Measurements from ENCODE around the gene CASKIN2.
"Not testable (repeated sequence)": the region's sequence is repeated elsewhere in the genome, so short reads cannot be mapped to it uniquely, and the experiment has no call there.

CASKIN2 gene

DNA sequence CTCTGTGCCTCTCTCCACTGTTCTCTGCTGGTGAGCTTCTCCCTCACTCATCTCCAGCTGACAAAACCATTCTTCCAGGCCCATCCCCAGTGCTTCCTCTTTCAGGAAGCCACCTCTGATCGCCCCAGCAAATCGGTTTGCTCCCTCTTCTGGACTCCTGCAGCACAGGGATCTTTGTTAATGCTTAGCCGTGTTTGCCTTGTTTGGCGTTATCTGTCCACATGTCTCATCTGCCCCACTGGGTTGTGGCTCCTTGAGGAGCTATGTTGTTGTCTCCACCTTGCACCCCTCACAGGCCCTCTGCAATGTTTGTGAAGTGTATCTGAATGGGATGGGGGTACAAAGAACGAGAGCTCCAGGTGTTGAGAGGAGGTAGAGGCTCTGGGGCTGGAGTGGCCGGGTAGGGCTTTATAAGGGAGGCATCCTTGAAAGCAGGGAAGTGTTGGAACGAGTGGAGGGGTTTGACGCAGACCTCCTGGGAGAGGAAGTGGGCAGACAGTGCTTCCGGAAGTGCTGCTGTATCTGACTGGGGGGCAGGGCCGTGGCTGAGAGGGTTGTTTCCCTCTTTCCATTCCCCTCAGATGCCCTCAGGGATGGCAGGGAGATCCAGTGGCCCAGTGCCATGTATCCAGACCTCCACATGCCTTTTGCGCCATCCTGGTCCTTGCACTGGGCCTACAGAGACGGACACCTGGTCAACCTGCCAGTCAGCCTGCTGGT, 27.8 kb downstream of the CASKIN2 start:
- no peak for DNase-seq (ENCODE audit: low spot score)

DNA sequence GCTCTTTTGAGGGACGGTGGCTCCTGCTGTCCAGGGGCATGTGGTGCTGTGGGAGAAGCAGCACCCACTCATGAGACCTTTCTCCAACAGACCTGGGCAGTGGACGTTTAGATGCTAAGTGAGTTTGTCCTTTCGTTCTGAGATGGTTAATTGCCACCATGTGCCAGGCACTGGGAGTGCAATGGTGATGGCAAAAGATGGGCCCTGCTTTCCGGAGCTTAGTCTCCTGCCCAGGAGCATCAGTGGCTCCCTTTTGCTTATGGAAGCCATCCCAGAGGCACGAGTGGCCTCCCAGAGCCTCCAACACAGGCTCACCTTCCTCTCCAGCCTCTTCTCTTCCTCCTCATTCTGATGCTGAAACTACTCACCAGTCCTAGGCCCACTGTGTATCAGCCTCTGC, 28.4 kb downstream of the CASKIN2 start:
- no peak for DNase-seq (ENCODE audit: low spot score)

GRCh38 chr17:75486151-75486550, 29.2 kb downstream of the CASKIN2 start:
- no peak for DNase-seq (ENCODE audit: low spot score)

- no peak for DNase-seq (ENCODE audit: low spot score)
These were observed 29.6 kb downstream of the CASKIN2 start for GRCh38 chr17:75485688-75486087.

GRCh38 chr17:75482098-75482942, 33.0 kb downstream of the CASKIN2 start:
- no peak for DNase-seq (ENCODE audit: low spot score)

- DNase-seq (ENCODE audit: low spot score), result no peak
These were observed 33.9 kb downstream of the CASKIN2 start for GRCh38 chr17:75481194-75482068.

DNA sequence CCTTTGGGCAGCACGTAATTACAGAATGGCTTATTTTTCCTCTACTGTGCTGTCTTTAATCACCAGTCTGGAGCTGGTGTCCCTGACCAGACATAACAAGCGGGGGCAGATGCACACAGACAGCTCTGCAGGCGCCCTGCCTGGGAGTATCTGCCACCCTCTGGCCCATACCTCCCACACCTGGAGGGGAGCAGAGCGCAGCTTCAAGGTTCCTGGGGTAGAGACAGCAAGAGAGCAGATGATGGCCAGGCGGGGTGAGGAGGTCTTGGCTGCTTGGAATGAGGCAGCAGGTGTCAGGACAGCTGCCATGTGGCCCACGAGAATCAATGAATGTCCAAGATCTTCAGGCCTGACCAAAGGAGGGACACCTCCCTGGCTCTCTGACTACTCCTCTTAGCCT, 35.1 kb downstream of the CASKIN2 start:
- no peak for DNase-seq (ENCODE audit: low spot score)

- no peak for DNase-seq (ENCODE audit: low spot score)
These were observed 36.8 kb downstream of the CASKIN2 start for GRCh38 chr17:75478508-75478907.

DNA sequence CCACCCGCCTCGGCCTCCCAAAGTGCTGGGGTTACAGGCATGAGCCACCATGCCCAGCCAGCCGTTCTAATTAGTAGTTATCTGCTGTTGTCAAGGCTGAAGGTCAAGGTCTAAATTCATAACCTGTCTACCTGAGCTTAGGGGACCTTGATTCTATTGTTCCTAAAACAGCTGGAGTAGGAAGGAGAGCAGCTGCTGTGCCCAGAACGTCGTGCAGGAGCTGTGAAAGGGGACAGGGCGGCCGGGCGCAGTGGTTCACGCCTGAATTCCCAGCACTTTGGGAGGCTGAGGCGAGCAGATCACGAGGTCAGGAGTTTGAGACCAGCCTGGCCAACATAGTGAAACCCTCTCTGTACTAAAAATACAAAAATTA, 37.9 kb downstream of the CASKIN2 start:
- DNase-seq (ENCODE audit: low spot score), result not testable (repeated sequence)

GRCh38 chr17:75476752-75477489, 38.4 kb downstream of the CASKIN2 start:
- DNase-seq (ENCODE audit: low spot score), result no peak

- no peak for DNase-seq (ENCODE audit: low spot score)
These were observed 39.1 kb downstream of the CASKIN2 start for GRCh38 chr17:75476271-75476671.

GRCh38 chr17:75475851-75476250, 39.5 kb downstream of the CASKIN2 start:
- no peak for DNase-seq (ENCODE audit: low spot score)

DNA sequence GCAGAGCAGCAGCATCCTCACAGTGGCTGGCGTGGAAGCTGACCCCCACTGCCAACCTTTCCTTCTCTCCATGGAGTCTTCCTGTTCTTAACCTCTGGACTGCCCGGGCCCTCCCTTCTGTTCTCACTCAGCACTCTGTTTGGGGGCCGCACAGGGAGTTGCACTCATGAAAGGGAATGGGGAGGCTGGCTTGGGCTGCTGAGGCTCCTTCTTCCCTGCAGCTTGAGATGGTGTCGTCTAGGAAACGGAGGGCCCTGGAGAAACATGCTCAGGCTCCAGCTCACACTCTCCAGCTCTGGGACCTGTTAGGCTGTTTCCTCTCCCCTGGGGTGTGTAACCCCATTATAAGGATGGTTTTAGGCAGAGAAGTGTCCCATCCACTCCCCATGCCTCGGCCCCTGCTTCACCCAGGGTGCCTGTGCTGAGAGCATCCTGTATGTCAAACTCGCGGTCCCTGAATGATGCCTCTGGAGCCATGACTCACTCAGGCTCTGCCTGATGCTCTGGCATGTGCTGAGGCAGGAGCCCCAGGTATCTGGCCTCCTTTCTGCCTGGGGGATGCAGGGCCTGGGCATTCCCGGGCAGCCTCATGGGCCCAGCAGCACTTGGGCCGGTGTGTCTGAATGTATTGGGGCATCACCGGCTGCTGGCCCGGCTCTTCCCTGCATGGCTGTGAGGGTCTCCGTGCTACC, 40.0 kb downstream of the CASKIN2 start:
- DNase-seq (ENCODE audit: low spot score), result no peak

- DNase-seq (ENCODE audit: low spot score), result no peak
These were observed 40.6 kb downstream of the CASKIN2 start for GRCh38 chr17:75474736-75475135.

- DNase-seq (ENCODE audit: low spot score), result no peak
These were observed 42.1 kb downstream of the CASKIN2 start for GRCh38 chr17:75473246-75473645.

DNA sequence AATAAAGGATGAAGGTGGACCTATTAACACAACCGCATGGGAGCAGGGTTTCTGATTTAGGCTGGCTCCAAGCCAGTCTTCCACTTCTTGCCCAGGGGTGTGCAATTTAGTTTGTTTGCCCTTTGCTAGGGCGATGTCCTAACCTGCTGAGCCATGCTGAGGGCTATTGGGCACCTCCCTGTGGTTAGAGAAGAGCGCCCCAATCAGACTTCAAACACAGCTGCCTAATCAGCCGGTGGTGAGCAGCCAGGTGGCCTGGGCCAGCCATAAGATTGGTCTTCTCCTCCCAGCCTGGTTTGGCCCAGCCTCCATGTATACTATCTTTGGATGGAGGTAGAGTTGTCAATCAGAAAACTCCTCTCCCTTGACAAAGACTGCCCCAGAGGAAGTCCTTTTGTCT, 43.2 kb downstream of the CASKIN2 start:
- no peak for DNase-seq (ENCODE audit: low spot score)

GRCh38 chr17:75471207-75471606, 44.1 kb downstream of the CASKIN2 start:
- DNase-seq (ENCODE audit: low spot score), result no peak

- no peak for DNase-seq (ENCODE audit: low spot score)
These were observed 46.5 kb downstream of the CASKIN2 start for GRCh38 chr17:75468779-75469373.

- no peak for DNase-seq (ENCODE audit: low spot score)
These were observed 47.0 kb downstream of the CASKIN2 start for GRCh38 chr17:75468291-75468754.

- no peak for DNase-seq (ENCODE audit: low spot score)
These were observed 50.3 kb downstream of the CASKIN2 start for GRCh38 chr17:75465039-75465438.

- DNase-seq (ENCODE audit: low spot score), result no peak
These were observed 51.7 kb downstream of the CASKIN2 start for GRCh38 chr17:75463603-75464002.

All from kidney capillary endothelial cell (primary cell).